ENCODE measurements around the gene TDRD3.

The TDRD3 gene

DNA sequence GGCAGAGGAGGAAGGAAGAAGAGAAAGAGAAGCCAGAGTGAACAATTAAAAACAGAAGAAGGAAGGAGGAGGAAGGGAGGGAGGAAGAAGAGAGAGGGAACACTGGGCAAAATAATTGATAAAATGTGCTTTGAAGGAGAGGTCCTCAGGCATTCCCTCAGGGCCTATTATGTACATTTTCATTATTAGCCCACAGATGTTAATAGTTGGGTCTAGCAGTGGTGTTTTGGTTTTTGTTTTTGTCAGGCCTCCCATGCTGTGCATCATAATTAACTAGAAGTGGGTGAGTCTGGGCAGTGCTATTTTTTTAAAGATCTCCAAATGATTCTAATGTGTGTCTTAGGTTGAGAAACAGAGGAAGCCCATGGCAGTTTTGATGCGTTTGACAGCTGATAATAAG lies 178.1 kb downstream of the TDRD3 start:
- DNase-seq (ENCODE audit: low spot score) = no peak

DNA sequence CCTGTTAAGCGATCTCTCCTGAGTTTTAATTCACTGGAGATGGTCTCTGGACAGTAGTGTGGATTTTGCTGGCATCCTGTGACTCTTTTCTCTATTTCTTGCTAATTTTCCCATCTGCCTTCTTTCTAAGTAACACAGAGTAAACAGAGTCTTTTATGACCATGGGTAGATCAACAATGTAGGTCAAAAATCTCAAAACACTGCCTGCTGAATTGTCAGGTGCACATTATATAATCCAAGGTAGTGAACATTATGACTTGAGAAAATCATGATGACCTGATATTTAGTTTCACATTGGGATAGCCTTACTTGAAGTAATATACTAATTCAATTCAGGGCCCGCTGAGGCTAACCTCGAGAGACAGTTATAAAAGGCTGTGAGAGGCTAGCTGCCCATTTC lies 180.7 kb downstream of the TDRD3 start:
- DNase-seq (ENCODE audit: low spot score) = no peak

DNA sequence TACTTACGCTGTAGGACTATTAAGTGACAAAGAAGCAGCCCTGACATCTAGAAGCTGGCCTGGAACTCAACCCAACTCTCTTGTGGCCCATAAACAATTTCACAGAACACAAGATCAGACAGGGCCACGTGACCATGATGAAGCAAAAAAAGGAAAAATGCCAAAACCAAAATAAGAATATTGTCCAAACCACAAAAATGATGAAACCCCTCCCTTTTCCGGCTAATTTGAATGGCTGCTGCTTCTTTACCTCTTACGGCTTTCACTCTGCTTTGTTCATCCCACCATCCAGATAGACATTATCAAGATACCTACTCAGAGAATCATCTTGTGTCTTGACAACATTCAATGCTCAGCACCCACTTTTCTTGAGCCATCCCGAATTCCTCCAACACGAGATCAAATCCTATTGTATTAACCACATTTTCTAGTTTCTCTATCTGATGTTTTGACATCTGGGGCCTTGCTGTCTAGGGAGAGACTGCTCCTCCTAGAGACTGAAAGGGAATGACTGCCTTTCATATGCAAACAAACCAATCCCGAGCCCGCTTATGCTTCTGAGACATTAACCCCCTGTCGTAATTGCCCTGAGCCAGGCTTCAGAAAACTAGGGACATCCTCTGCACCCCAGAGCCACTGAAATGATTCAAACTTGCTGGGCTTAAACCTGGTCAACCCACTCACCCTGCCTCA lies 186.3 kb downstream of the TDRD3 start:
- DNase-seq (ENCODE audit: low spot score) = no peak

DNA sequence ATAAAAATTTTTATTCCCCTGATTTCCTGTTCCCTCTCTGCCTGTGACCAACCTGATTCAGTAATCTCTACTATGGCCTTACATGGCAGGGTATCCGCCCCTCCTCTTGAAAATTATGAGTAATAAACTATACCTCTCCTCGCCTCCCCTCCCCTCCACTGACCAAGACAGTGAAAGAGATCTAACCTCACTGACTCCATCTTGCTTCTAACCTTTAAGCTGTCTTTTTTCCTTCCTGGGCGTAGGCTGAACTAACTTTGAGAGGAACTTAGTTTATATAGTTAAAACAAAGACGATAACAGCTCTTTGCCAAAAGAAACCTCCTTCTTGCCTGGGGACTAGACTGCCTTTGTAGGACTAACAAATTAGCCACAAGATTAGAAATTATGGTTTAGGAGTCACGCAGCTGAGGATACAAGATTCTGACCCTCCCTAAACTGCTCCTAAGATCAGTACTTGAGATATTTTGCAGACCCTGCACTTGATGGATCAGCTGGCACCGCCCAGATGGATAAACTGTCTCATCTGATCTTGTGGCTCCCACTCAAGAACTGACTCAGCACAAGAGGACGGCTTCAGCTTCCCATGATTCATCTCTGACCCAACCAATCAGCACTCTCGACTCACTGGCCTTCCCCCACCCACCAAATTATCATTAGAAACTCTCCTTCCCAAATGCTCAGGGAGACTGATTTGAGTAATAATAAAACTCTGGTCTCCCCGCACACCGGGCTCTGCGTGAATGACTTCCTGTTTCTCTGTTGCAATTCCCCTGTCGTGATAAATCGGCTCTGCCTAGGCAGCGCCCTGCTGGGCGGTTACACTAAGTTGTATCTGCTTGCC lies 187.1 kb downstream of the TDRD3 start:
- peak; percentile 28 for DNase-seq (ENCODE audit: low spot score)

DNA sequence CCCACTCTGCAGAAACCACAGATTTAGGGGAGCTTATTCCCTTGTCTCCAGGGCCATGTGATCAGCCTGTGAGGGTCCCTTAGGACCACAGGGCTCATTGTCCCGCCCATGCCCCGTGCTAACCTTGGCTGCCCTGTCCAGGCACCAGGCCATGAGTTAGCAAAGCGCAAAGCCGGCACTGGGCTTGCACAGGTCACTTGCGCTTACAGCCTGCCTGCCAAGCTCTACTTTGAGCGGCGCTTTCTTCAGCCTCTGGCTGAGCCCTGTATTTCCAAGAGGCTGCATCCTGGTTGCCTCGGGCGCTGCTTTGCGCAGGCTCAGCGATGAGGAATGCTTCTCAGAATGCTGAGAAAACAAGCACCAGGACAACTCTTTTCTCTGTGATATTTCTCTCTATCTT lies 188.0 kb downstream of the TDRD3 start:
- DNase-seq (ENCODE audit: low spot score) = no peak

DNA sequence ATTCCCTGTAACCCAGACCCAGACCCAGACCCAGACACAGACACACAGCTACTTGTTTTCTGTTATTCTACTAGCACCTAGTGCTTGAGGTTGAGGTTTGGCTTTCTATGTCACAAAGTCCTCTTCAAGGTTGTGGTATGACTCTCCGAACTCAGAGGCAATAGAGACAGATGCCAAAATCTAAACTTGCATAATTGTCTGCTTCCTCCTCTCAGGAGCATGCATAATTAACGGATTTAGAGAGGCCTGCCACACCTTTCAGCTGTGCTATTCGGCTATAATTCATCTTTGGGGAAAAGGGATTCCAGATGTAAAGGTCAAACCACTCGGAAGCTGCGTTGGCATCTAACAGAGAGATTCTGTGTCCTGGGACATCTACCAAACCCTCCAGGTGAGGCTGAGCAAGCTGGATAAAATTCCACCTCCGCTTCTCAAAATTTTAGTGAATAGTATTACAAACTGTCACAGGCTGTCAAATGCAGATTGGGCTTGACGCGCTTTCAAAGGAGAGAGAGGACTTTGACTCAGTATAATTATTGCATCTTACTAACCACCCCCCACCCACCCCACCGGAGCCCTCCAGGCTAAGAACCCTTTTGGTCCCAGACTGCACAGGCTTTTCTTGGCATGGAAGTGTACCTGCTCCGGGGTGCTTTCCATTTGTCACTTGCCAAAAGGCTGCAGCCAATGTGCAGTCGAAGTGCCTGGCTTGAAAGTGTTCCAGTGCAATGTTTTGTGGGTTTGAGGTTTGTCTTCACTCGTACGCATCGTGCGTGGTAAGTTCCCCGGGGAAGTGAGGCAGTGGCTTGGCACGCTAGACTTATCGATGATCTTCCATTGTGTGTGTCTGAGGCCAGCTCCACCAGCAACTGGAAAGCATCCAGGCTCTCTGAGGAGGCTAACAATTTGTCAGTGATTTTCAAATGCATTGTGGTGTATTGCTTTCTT lies 194.1 kb downstream of the TDRD3 start:
- DNase-seq (ENCODE audit: low spot score) = no peak

DNA sequence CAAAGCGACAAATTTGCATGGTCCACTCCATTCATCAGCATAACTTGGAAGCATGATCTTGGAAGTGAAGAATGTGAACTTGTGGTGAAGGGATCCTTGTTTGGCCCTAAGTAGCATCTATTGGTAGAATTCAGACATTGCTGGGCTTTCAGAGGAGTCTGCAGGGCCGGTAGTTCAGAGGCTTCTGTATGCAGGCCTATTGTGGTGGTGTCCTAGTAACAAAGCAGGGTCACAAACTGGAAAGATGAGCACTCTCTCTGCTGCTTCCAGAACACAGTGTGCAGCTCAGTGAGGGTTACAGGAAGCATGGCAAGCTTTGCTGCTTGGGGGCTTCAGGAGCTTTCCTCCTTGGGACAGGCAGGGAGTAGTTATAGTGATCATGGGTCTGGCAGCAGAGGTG lies 206.0 kb downstream of the TDRD3 start:
- DNase-seq (ENCODE audit: low spot score) = no peak

DNA sequence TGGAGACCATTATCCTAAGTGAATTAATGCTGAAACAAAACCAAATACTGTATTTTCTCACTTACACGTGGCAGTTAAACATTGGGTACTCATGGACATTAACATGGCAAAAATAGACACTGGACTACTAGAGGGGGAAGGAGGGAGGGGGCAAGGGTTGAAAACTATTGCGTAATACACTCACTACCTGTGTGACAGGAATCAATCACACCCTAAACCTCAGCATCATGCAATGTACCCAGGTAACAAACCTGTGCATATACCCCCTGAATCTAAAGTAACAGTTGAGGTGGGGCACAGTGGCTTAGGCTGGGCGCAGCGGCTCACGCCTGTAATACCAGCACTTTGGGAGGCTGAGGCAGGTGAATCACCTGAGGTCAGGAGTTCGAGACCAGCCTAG lies 207.0 kb downstream of the TDRD3 start:
- no peak for DNase-seq (ENCODE audit: low spot score)

DNA sequence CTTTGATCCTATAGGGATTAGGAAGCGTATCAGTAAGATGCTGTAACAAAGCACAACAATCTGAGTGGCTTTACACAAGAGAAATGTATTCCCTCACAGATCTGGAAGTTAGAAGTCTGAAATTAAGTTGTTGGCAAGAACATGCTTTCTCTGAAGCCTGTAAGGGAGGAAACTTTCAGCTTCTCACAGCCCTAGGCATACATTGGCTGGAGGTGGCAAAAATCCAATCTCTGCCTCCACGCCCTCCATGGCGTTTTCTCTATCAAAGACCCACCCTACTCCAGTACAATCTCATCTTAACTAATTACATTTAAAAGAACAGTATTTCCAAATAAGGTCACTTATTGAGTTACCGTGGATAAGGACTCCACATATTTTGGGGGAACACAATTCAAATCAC lies 211.9 kb downstream of the TDRD3 start:
- DNase-seq (ENCODE audit: low spot score) = no peak

DNA sequence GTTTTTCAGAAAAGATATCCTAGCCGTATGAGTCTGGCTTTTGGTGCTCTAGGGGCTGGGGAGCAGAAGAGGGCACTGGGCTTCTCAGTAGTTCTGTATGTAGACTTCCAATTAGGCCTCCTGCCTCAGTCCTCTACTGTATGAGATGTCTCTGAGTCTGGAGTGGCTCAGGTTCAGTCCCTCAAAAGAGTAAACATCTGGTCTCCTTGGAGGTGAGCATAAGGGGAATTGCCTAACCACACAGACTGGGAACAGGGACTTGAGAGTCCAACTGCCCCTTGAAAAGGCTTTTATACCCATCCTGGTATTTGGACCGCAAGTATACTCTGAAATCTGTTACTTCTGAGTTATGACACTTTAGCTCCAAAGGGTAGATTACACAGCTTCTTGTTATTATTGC lies 214.5 kb downstream of the TDRD3 start:
- DNase-seq (ENCODE audit: low spot score) = no peak

DNA sequence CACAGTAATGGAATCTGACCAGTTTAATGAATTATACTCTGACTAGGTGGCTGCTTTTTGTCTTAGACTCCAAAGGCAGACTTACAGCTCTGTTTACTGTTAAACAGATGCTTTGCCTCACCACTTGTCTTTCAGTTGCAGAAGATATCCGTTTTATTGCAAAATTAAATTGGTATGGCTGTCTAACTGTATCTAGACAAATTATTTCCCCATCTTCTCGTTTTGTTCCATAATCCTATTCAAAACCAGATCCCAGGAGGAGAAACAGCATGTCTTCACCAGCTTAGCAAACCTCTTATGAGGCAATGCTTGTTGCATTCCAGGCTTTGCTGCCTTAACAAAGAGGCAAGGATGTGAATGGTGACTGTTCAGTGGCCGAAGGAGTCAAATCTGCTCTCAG lies 215.6 kb downstream of the TDRD3 start:
- no peak for DNase-seq (ENCODE audit: low spot score)

DNA sequence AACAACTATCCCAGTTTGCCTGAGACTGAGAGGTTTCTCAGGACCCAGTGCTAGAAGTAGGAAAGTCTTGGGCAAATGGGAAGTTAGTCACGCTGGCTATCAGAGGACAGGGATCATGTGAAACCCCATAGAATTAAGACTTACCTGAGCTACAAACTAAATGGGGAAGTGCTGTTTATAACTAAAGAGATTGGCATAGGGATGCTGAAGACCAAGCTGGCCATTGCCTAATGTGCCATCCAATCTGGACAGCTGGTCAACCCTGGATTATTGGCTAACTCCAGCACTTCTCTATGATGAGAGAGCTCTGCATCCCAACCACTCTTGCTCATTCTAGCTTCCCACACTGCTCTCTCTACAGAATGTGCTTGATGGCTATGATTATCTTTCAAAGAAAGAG lies 216.1 kb downstream of the TDRD3 start:
- DNase-seq (ENCODE audit: low spot score) = no peak

DNA sequence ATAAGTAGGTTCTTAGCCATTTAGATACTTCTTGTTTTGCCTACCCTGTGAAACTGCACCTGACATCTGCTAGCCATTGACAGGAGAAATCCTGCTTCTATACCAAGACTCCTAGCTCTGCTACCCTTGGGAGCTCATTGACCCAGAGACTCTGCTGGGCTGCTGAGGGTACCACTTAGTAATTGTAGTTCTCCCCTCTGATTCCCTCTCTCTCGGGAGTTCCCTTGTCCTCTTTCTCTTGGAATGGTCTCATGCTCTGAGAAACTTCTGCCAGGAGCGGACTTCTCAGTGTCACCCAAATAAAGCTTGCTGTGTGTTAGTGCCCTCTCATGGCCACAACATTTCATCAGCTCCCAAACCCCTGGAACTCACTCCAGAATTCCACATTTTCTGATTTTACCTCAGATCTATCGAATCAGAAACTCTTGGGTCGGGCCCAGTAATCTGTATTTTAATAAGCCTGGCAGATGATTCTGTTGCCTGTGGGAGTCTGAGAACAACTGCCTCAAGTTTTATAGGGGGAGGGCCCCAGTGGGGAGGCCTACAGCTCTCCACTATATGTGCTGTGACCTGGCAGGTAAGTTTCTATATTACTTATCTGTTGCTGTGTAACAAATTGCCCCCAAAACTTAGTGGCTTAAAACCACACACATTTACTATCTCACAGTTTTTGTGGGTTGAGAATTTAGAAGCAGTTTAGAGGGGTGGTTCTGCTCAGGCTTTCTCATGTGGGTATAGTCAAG lies 221.1 kb downstream of the TDRD3 start:
- DNase-seq (ENCODE audit: low spot score) = no peak

DNA sequence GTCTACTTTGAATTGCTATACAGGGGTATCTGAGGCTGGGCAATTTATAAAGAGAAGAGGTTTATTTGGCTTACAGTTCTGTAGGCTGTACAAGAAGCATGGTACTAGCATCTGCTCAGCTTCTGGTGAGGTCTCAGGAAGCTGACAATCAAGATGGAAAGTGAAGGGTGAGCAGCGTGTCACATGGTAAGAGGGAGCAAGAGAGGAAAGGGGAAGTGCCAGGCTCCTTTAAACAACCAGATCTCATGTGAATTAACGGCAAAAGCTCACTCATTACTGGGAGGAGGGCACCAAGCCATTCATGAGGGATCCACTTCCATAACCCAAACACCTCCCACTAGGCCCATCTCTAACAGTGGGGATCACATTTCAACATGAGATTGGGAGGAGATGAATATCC lies 222.4 kb downstream of the TDRD3 start:
- DNase-seq (ENCODE audit: low spot score) = no peak

DNA sequence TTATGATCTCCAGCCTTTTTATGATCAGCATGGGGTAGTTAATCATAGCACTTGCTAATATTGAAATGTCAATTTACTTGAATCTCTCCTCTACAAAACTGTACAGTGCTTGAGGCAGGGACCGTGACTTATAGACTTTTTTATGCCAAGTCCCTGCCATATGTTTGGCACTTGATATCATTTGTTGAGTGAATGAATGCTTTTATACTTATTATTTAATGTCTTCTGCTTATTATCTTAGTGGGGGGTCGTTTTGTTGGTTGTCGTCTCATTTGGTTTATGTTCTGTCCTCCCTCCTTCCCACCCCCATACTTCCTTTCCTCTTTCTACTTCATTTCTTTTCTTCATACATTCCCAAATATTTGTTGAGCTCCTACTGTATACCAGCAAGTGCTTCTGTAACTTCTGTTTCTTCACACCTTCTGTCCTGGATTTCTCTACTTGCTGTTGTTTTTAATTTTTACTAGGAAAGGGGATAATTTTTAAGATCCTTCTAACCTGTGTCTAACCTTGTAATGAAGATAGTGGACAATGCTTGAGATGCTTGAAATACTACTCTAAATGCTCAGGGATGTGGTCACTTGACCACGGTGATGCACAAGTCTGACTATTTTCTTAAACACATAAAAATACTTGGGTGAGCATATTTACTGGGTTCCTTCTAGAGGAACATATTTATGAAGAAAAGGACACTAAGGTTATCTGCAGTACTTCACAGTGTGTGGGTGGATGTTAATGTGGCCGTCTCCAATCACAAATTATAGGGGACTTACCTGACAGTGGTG lies 223.8 kb downstream of the TDRD3 start:
- DNase-seq (ENCODE audit: low spot score) = no peak

DNA sequence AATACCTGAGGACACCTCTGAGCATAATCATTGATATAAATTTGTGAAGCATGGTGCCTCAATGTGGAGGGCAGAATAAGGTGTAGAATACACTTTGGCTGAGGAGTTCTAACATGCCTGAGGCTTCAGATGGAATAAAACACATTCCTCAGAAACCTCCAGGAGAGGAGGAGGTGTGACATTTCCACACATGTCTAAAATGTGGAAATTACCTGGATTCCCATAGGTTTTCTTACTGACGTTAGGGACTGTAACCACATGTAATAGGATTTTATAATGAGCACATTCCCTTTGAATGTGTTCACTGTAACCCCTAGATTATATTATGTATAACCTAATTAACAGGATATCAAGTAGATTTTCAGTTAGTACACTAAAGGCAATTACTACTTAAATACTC lies 226.1 kb downstream of the TDRD3 start:
- DNase-seq (ENCODE audit: low spot score) = no peak
